K562 (cell line): ENCODE measurements around the gene PPP2R1B. TPM values are rescaled to one million over a fixed set of nuclear protein-coding genes. Genes with fewer than 3 reads are reported as not detected.

Source experiments
- ATAC-seq: fragments of 200-7000 bp; cut with Tn5 transposase; 3 replicates; pipeline ENCODE4 v1.9.1; 2020; ENCODE audit warnings: moderate library complexity
- BruUV-seq: library from RNA; stranded (reverse); fragments of 400-500 nt; replicated peaks from 2 replicates; lab custom pipeline; 2021; lab: Mats Ljungman, UMichigan
- CTCF ChIA-PET: fragments of 300-600 bp; formaldehyde crosslinking; extraction: SDS; loops from one replicate; lab custom pipeline; 2021; ENCODE audit warnings: low intra/inter-chr PET ratio; lab: Yijun Ruan, JAX
- POLR2A ChIA-PET: fragments of 300-600, 350-650 bp; sonication (Branson Sonifier 250); formaldehyde crosslinking; extraction: SDS; loops from one replicate; lab custom pipeline; 2021; ENCODE audit warnings: antibody characterized with exemption, inconsistent platforms; lab: Yijun Ruan, JAX
- DNase-seq, 4 experiments: peaks; one replicate each; pipeline versions ENCODE4 v3.0.0 to v3.0.0-alpha.2; 2011 to 2018; ENCODE audit warnings: low spot score in 3 of 4, mixed read lengths in 3 of 4; ENCODE audit errors: extremely low read depth in 1 of 4
- FAIRE-seq: peaks from 2 replicates; lab custom pipeline; 2011; peaks lifted over from hg19 to GRCh38; lab: Jason Lieb, UNC
- H2AFZ ChIP-seq: 2 replicates; pipeline ENCODE4 v1.6.0; 2011; ENCODE audit warnings: low read depth, low read length, control low read depth, inconsistent platforms
- H3K27ac ChIP-seq: fragments of 200-600 bp; 3 replicates; pipeline ENCODE4 v1.8.0; 2011; ENCODE audit warnings: low read depth, mild to moderate bottlenecking, control low read depth, inconsistent platforms, low read length, moderate library complexity, mixed read lengths; ENCODE audit errors: extremely low read depth
- H3K27me3 ChIP-seq, 2 experiments: fragments of 300-600 bp in 1 of 2; 2 replicates in 1 of 2; 3 replicates in 1 of 2; pipeline versions ENCODE4 v1.6.0 to v1.8.0; 2011; ENCODE audit warnings: inconsistent platforms in 2 of 2, low read length in 2 of 2, mild to moderate bottlenecking in 1 of 2, mixed read lengths in 1 of 2, moderate library complexity in 1 of 2; ENCODE audit not compliant: control insufficient read depth in 2 of 2, insufficient read depth in 2 of 2
- H3K36me3 ChIP-seq: fragments of 300-600 bp; 3 replicates; pipeline ENCODE4 v1.8.0; 2011; ENCODE audit warnings: mild to moderate bottlenecking, low read length, inconsistent platforms; ENCODE audit not compliant: control insufficient read depth, insufficient read depth
- H3K4me1 ChIP-seq, 2 experiments: fragments of 200-600 bp in 1 of 2; replicated peaks in 1 of 2; 2 replicates in 1 of 2; 3 replicates in 1 of 2; pipeline versions ENCODE4 v1.5.1 to v1.8.0; 2011; ENCODE audit warnings: inconsistent platforms in 2 of 2, low read length in 2 of 2, mild to moderate bottlenecking in 1 of 2, mixed read lengths in 1 of 2, moderate library complexity in 1 of 2; ENCODE audit not compliant: control insufficient read depth in 2 of 2, insufficient read depth in 2 of 2
- H3K4me2 ChIP-seq: 2 replicates; pipeline ENCODE4 v1.6.1; 2011; ENCODE audit warnings: low read length, control low read depth, inconsistent platforms, mixed read lengths; ENCODE audit not compliant: insufficient read depth
- H3K4me3 ChIP-seq: fragments of 200-600 bp; sonication (generic), shearing (Covaris generic); 2 replicates; pipeline ENCODE4 v1.5.1; 2016; ENCODE audit warnings: control low read depth, inconsistent platforms
- H3K79me2 ChIP-seq: fragments of 200-600 bp; 3 replicates; pipeline ENCODE4 v1.8.0; 2011; ENCODE audit warnings: low read length, inconsistent platforms; ENCODE audit not compliant: control insufficient read depth, insufficient read depth
- H3K9ac ChIP-seq, 2 experiments: 2 replicates each; pipeline versions ENCODE4 v1.6.0 to v1.6.1; 2011; ENCODE audit warnings: low read depth in 2 of 2, low read length in 2 of 2, control low read depth in 1 of 2, inconsistent platforms in 1 of 2, mild to moderate bottlenecking in 1 of 2, mixed read lengths in 1 of 2; ENCODE audit not compliant: insufficient read depth in 1 of 2
- H3K9me1 ChIP-seq: one replicate; pipeline ENCODE4 v1.6.0; 2011; ENCODE audit warnings: inconsistent platforms, mild to moderate bottlenecking, low read length, moderate library complexity; ENCODE audit not compliant: control insufficient read depth, insufficient read depth
- H3K9me3 ChIP-seq: replicated peaks from 2 replicates; pipeline ENCODE4 v1.5.1; 2011; ENCODE audit warnings: low read depth, low read length, inconsistent platforms; ENCODE audit not compliant: control insufficient read depth, insufficient read depth
- H4K20me1 ChIP-seq: replicated peaks from 2 replicates; pipeline ENCODE4 v1.6.1; 2011; ENCODE audit warnings: low read length, inconsistent platforms, mixed read lengths; ENCODE audit not compliant: control insufficient read depth, insufficient read depth
- FUS ChIP-seq: fragments of 200-400 bp; formaldehyde crosslinking; optimal IDR thresholded peaks from 2 replicates; pipeline ENCODE3; 2017; ENCODE audit warnings: low read depth, low read length
- ILF3 ChIP-seq: fragments of 450-650 bp; IDR thresholded peaks from 2 replicates; pipeline ENCODE4 v1.6.1; 2018; ENCODE audit warnings: antibody characterized with exemption, mild to moderate bottlenecking, moderate library complexity, borderline replicate concordance
- OTX1 ChIP-seq: fragments of 450-650 bp; formaldehyde crosslinking; IDR thresholded peaks from 2 replicates; pipeline ENCODE4 v1.4.0; 2022; ENCODE audit warnings: mild to moderate bottlenecking
- POLR2G ChIP-seq: fragments of 200-400 bp; formaldehyde crosslinking; IDR thresholded peaks from 2 replicates; pipeline ENCODE4 v1.6.1; 2017; ENCODE audit warnings: low read depth, mild to moderate bottlenecking, antibody characterized with exemption, low read length, moderate library complexity
- STAG1 ChIP-seq: sonication (generic); formaldehyde crosslinking; IDR thresholded peaks from 2 replicates; pipeline ENCODE4 v1.5.0; 2020; ENCODE audit warnings: missing genetic modification reagents, borderline replicate concordance
- ZKSCAN8 ChIP-seq: fragments of 200-800 bp; sonication (Bioruptor generic); IDR thresholded peaks from 2 replicates; pipeline ENCODE4 v1.6.1; 2016; ENCODE audit warnings: missing genetic modification characterization, missing compliant biosample characterization
- ZNF695 ChIP-seq: fragments of 450-650 bp; formaldehyde crosslinking; IDR thresholded peaks from 2 replicates; pipeline ENCODE4 v1.4.0; 2020; ENCODE audit warnings: mild to moderate bottlenecking, moderate library complexity
- WGBS: fragments of 100-300 bp; shearing (Covaris generic); methylation state at CpG from one replicate; pipeline ENCODE4 v1.1.6; 2016; ENCODE audit warnings: low coverage, mixed read lengths; ENCODE audit not compliant: insufficient coverage; ENCODE audit errors: missing lambda C conversion rate; 5-methylcytosine and 5-hydroxymethylcytosine counted together
- in situ Hi-C: fragments of 300-500 bp; cut with MboI; formaldehyde crosslinking; loops from 4 replicates; pipeline ENCODE4 v1.15.0; 2018; ENCODE audit warnings: inconsistent platforms, mixed read lengths
- intact Hi-C: fragments of 100-400 bp; cut with micrococcal nuclease; formaldehyde crosslinking; loops from 2 replicates; pipeline ENCODE4 v1.14.2; 2022
- polyA plus RNA-seq, 8 experiments: library from polyadenylated mRNA; depleted of rRNA in 4 of 8; stranded (reverse) in 5 of 8; unstranded in 3 of 8; fragments of >200 nt; fragmentation: Nextera tagmentation in 2 of 8; fragmentation: Illumina TruSeq in 1 of 8; extraction: Ambion mirVana in 2 of 8; extraction: Trizol in 1 of 8; gene quantifications; 2 replicates each; pipeline versions ENCODE4 v1.2.1 to v1.2.3, GENCODE V29; 2011 to 2014; ENCODE audit warnings: inconsistent platforms in 1 of 8, missing spikeins in 1 of 8
- total RNA-seq, 7 experiments: library from RNA; depleted of rRNA in 6 of 7; stranded (reverse); fragments of >200 nt in 6 of 7; fragmentation: Illumina TruSeq in 2 of 7; extraction: Trizol in 2 of 7; gene quantifications; 2 replicates each; pipeline versions ENCODE4 v1.2.1 to v1.2.3, GENCODE V29; 2011 to 2021; ENCODE audit warnings: low replicate concordance in 1 of 7

PPP2R1B gene
- total and polyA plus RNA-seq, 9 of the 15 experiments (the other 6 are each of a cell fraction or from before 2014, with no cell fraction given): 24.6 to 68.5 (median 39.8) TPM

DNA sequence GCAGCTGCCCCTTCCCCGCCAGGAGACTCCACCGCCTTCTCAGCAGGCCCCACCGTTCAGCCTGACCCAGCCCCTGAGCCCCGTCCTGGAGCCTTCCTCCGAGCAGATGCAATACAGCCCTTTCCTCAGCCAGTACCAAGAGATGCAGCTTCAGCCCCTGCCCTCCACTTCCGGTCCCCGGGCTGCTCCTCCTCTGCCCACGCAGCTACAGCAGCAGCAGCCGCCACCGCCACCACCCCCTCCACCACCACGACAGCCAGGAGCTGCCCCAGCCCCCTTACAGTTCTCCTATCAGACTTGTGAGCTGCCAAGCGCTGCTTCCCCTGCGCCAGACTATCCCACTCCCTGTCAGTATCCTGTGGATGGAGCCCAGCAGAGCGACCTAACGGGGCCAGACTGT, 42.6 kb downstream of the PPP2R1B start:
- H3K9me1 ChIP-seq: no peaks in the 10 kb centered on the region
- H3K9me3 ChIP-seq: no peaks in the 10 kb centered on the region
- 89% methylated on average over 6 of the region's 15 CpGs for WGBS
- no peak for DNase-seq
- peaks cover 78% of the 10 kb centered on the region; the same call in 2 of the 3 replicates for H3K36me3 ChIP-seq
- H3K4me3 ChIP-seq: no peak overlapping the region
- no peak overlapping the region for H3K4me2 ChIP-seq
- TF ChIP-seq FUS: no peak
- TF ChIP-seq OTX1 (CRISPR knock-in tag): no peak
- TF ChIP-seq ZKSCAN8 (CRISPR knock-in tag): no peak
- TF ChIP-seq STAG1 (CRISPR knock-in tag): no peak
- TF ChIP-seq ILF3: no peak
- TF ChIP-seq POLR2G: peak; percentile 37; the same call in 1 of the 2 replicates
- no peak for TF ChIP-seq ZNF695 (CRISPR knock-in tag)
- H3K4me1 ChIP-seq: no peaks in the 10 kb centered on the region
- H3K79me2 ChIP-seq: no peaks in the 10 kb centered on the region
- no TSS peak for BruUV-seq
- no peak for ATAC-seq
- intact Hi-C loops (no loop called here), in situ Hi-C loops (no loop called here)
- H3K27ac ChIP-seq: no peak overlapping the region
- FAIRE-seq: no peak
- H4K20me1 ChIP-seq: 0 out of 2 replicates have a peak, but pooled peaks cover 2% of the 10 kb centered on the region
- H2AFZ ChIP-seq: no peak overlapping the region
- ChIA-PET POLR2A (interaction anchor here (1.0 to 1.7 kb wide), 3 partner anchors 9 to 25 kb away, joined by 3 to 5 read pairs (median 4); no protein-coding TSS in a partner anchor), CTCF (no interaction called here)
- H3K27me3 ChIP-seq: no peaks in the 10 kb centered on the region
- H3K9ac ChIP-seq: no peak overlapping the region
